Articular chondrocyte of knee joint (primary cell): Measurements from ENCODE around the gene PLGRKT. TPM values are rescaled to one million over a fixed set of nuclear protein-coding genes. Genes with fewer than 3 reads are reported as not detected.

Source experiments
- small RNA-seq: library from RNA; depleted of rRNA; stranded (forward); fragments of <200 nt; gene quantifications from one replicate; pipeline ENCODE3, GENCODE V24; 2012
- total RNA-seq: library from RNA; depleted of rRNA; stranded (reverse); fragments of >200 nt; gene quantifications from 2 replicates; pipeline ENCODE4 v1.2.3, GENCODE V29; 2012

Gene PLGRKT, protein sequence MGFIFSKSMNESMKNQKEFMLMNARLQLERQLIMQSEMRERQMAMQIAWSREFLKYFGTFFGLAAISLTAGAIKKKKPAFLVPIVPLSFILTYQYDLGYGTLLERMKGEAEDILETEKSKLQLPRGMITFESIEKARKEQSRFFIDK
- total RNA-seq, result 22.9 and 26.1 TPM in 2 replicates

DNA sequence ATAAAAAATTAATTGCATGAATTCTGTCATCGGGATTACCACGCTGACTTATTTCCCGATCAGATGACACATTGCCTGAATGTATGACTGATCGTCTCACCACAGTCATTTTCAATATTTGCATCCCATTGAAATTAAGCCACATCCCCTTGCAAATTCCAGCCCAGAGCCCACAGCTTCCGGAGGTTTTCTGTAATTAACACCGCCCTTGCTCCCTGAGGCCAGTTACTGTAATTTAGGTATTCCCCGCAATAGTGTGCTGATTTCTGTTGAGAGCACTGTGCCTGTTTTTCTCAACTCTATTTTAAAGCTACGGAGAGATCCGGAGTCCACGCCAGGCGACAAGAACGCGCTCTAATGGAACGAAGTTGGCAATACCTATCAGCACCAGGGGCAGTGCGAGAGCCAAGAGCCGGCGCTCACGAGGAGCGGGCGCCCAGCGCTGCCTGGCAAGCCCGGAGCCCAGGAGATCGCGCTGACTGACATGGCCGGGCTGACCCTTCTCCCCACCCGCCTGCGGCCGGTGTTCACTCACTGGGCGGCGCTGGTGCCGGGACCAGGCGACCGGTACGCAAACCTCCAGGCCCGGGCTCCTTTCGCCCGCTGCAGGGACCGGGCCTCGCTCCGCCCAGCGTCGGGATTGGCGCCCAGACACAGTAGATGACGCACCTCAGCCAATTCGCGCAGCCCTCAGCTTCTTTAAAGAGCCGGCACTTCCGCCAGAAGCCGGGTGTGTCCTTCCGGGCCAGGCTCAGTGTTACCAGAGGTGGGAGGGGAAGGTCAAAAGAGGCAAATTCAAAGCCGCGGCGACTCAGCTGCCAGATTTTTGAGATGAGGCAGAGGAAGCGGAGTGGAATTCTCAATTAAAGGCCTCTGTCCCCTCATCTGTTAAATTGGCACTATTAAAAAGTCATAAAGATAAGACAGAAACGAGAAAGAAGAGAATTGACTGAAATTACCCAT is at the start of gene PLGRKT:
Gene PLGRKT (minus strand): TSS at position 672 of the 963 bp plus-strand sequence. CDS start 5,948 bp downstream, outside the sequence.

DNA sequence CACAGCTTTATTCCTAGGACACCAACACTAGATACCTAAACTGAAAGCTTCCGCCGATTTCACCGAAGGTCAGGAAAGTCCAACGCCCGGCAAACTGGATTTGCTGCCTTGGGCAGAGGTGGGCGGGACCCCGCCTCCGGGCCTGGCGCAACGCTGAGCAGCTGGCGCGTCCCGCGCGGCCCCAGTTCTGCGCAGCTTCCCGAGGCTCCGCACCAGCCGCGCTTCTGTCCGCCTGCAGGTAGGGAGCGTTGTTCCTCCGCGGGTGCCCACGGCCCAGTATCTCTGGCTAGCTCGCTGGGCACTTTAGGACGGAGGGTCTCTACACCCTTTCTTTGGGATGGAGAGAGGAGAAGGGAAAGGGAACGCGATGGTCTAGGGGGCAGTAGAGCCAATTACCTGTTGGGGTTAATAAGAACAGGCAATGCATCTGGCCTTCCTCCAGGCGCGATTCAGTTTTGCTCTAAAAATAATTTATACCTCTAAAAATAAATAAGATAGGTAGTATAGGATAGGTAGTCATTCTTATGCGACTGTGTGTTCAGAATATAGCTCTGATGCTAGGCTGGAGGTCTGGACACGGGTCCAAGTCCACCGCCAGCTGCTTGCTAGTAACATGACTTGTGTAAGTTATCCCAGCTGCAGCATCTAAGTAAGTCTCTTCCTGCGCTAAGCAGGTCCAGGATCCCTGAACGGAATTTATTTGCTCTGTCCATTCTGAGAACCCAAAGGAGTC is 12.8 kb upstream of the PLGRKT start, which contains the start of gene CD274:
Gene CD274 (plus strand): TSS at position 184 of the 733 bp plus-strand sequence. CDS start 5,572 bp downstream, outside the sequence.

DNA sequence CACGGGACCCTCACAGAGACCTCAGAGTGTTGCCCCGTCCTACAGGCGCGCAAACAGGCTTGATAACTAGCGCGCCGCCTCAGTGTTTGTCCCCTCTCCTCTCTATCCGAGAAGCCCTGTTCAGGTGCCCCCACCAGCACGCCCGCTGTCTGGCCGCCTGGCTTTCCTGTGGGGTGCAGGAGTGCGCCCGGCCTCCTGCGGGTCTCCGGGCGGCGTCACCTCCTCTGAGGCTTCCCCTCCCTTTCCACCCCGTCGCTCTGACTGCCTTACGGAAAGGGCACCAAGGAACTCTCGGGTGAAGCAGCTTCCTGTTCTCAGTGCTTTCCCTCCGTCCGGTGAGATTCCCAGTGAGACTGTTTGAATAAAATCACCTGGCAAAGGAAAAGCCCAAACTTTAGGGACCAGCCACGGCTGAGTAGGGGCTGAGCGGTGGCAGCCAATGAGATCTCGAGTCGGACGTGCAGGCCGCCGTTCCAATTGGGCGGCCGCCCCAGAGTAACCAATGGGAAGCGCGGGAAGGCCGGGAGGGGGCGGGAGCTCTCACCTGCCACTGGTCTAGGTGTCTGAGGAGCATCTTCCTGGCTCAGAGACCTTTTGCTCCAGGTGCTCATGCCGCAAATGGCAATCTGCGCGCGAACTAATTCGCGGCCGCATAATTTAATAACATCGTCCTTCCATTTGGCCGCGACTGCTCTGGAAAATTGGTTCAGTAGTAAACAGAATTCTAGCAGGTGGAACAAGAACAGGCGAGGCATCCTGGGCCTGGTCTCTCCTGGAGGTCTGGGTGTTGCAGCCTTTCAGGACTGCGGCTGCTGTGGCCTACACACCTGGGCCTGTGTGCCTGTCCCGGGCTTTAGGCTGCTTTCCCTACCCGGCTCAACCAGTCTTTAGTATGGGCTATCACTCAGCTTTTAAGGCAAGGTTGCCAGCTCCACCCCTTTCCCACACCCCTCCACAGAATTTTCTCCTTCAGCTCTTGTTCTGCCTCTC is 98.4 kb downstream of the PLGRKT start, which contains the start of gene RLN1:
Gene RLN1 (minus strand): TSS at position 885 of the 990 bp plus-strand sequence. CDS start 130 bp downstream, at position 755.

Small RNAs within 50 kb of the gene (small RNA-seq; reads per million reads assigned to genes)
- gene AL135786.1 (not detected), gene HMGN2P31 (not detected)

Other genes starting within 250 kb of the PLGRKT start
- gene INSL4, start 206.5 kb downstream of the PLGRKT start, total RNA-seq, result not detected in 2 replicates
- not detected in 2 replicates for gene RLN2, start 133.2 kb downstream of the PLGRKT start, total RNA-seq
- gene RLN1, start 98.0 kb downstream of the PLGRKT start, total RNA-seq, result not detected in 2 replicates
- gene CD274, start 12.6 kb upstream of the PLGRKT start, total RNA-seq, result 0.32 and 0.65 TPM in 2 replicates
- gene PDCD1LG2, start 72.6 kb upstream of the PLGRKT start, total RNA-seq, result 8.9 and 9.1 TPM in 2 replicates
- gene RIC1, start 191.2 kb upstream of the PLGRKT start, total RNA-seq, result 42.1 and 43.1 TPM in 2 replicates